ENCODE data around the gene MACC1. TPM values are rescaled to one million over a fixed set of nuclear protein-coding genes. Genes with fewer than 3 reads are reported as not detected.
"Not testable (repeated sequence)": the region's sequence is repeated elsewhere in the genome, so short reads cannot be mapped to it uniquely, and the experiment has no call there.

Gene MACC1
- total RNA-seq, 2 experiments from 2014 or later: 0.05 to 0.09 TPM

- POLR2A ChIA-PET: no interaction called here
- intact Hi-C loops (cut with DNase I, micrococcal nuclease): no loop called here
- CTCF ChIA-PET: interaction anchor here (0.6 kb wide), 1 partner anchor 28 kb away, joined by 3 read pairs; no protein-coding TSS in a partner anchor
These were observed 27.3 kb downstream of the MACC1 start for GRCh38 chr7:20189852-20190251.

GRCh38 chr7:20188567-20188966 is 28.6 kb downstream of the MACC1 start:
- H3K36me3 Mint-ChIP-seq (ENCODE audit: low read depth): no peaks in the 10 kb centered on the region
- H3K4me3 Mint-ChIP-seq: no peak overlapping the region
- H3K4me1 Mint-ChIP-seq: no peaks in the 10 kb centered on the region
- ChIA-PET POLR2A (no interaction called here), CTCF (interaction anchor here (0.7 kb wide), 1 partner anchor 639 kb away, joined by 3 read pairs; no protein-coding TSS in a partner anchor)
- intact Hi-C loops (cut with DNase I, micrococcal nuclease): no loop called here
- DNase-seq (no peak), ATAC-seq (no peak)
- no peak overlapping the region for H3K27ac Mint-ChIP-seq
- H3K9me3 Mint-ChIP-seq (ENCODE audit: low read depth): peaks cover 4% of the 10 kb centered on the region
- no peaks in the 10 kb centered on the region for H3K27me3 Mint-ChIP-seq

More at GRCh38 chr7:20189852-20190251, 27.3 kb downstream of the MACC1 start:
- Mint-ChIP-seq H3K9me3 (ENCODE audit: low read depth) (peaks cover 4% of the 10 kb centered on the region), H3K4me3 (no peak overlapping the region), H3K27ac (no peak overlapping the region), H3K4me1 (no peaks in the 10 kb centered on the region), H3K36me3 (ENCODE audit: low read depth) (no peaks in the 10 kb centered on the region), H3K27me3 (no peaks in the 10 kb centered on the region)
- DNase-seq (no peak), ATAC-seq (no peak)

- POLR2A ChIA-PET; H3K9me3 Mint-ChIP-seq (ENCODE audit: low read depth); H3K4me3 Mint-ChIP-seq; H3K27me3 Mint-ChIP-seq; H3K4me1 Mint-ChIP-seq; H3K36me3 Mint-ChIP-seq (ENCODE audit: low read depth); DNase-seq; H3K27ac Mint-ChIP-seq; intact Hi-C loops (cut with DNase I, micrococcal nuclease); ATAC-seq: not testable (repeated sequence)
- CTCF ChIA-PET: interaction anchor here (0.7 kb wide), 1 partner anchor 639 kb away, joined by 3 read pairs; no protein-coding TSS in a partner anchor
These were observed 29.3 kb downstream of the MACC1 start for GRCh38 chr7:20187850-20188249.

GRCh38 chr7:20185988-20186387 is 31.2 kb downstream of the MACC1 start:
- Mint-ChIP-seq H3K27me3 (no peaks in the 10 kb centered on the region), H3K36me3 (ENCODE audit: low read depth) (no peaks in the 10 kb centered on the region), H3K27ac (no peak overlapping the region), H3K4me3 (no peak overlapping the region), H3K4me1 (no peaks in the 10 kb centered on the region), H3K9me3 (ENCODE audit: low read depth) (peaks cover 4% of the 10 kb centered on the region)
- ATAC-seq (no peak), DNase-seq (no peak)
- ChIA-PET POLR2A (no interaction called here), CTCF (no interaction called here)
- intact Hi-C loops (cut with DNase I, micrococcal nuclease): no loop called here

GRCh38 chr7:20183086-20183485 is 34.1 kb downstream of the MACC1 start:
- ChIA-PET POLR2A (interaction anchor here (0.7 kb wide), 1 partner anchor 323 kb away, joined by 3 read pairs; no protein-coding TSS in a partner anchor), CTCF (interaction anchor here (1.1 kb wide), 1 partner anchor 429 kb away, joined by 3 read pairs; no protein-coding TSS in a partner anchor)
- no peak overlapping the region for H3K27ac Mint-ChIP-seq

GRCh38 chr7:20176578-20177242 is 40.5 kb downstream of the MACC1 start:
- no peak overlapping the region for H3K4me3 Mint-ChIP-seq

More at GRCh38 chr7:20183086-20183485, 34.1 kb downstream of the MACC1 start:
- DNase-seq (no peak), ATAC-seq (no peak)
- H3K9me3 Mint-ChIP-seq (ENCODE audit: low read depth): peaks cover 2% of the 10 kb centered on the region
- no peaks in the 10 kb centered on the region for H3K36me3 Mint-ChIP-seq (ENCODE audit: low read depth)
- intact Hi-C loops (cut with DNase I, micrococcal nuclease): no loop called here
- no peaks in the 10 kb centered on the region for H3K27me3 Mint-ChIP-seq
- H3K4me1 Mint-ChIP-seq: no peaks in the 10 kb centered on the region
- no peak overlapping the region for H3K4me3 Mint-ChIP-seq

GRCh38 chr7:20173828-20174227 is 43.4 kb downstream of the MACC1 start:
- DNase-seq (no peak), ATAC-seq (no peak)
- ChIA-PET CTCF (no interaction called here), POLR2A (no interaction called here)
- Mint-ChIP-seq H3K27ac (no peak overlapping the region), H3K4me1 (no peaks in the 10 kb centered on the region), H3K9me3 (ENCODE audit: low read depth) (no peaks in the 10 kb centered on the region), H3K27me3 (no peaks in the 10 kb centered on the region), H3K36me3 (ENCODE audit: low read depth) (no peaks in the 10 kb centered on the region), H3K4me3 (no peak overlapping the region)
- intact Hi-C loops (cut with DNase I, micrococcal nuclease): loop anchor here (2.0 to 5.0 kb wide), 3 partner anchors 191 to 462 kb away; no protein-coding TSS in a partner anchor

More at GRCh38 chr7:20176578-20177242, 40.5 kb downstream of the MACC1 start:
- intact Hi-C loops (cut with DNase I, micrococcal nuclease): no loop called here
- POLR2A ChIA-PET: no interaction called here
- ATAC-seq (no peak), DNase-seq (no peak)
- CTCF ChIA-PET: no interaction called here
- Mint-ChIP-seq H3K9me3 (ENCODE audit: low read depth) (no peaks in the 10 kb centered on the region), H3K4me1 (no peaks in the 10 kb centered on the region), H3K36me3 (ENCODE audit: low read depth) (no peaks in the 10 kb centered on the region), H3K27me3 (no peaks in the 10 kb centered on the region), H3K27ac (no peak overlapping the region)

- ATAC-seq (no peak), DNase-seq (peak; percentile 52)
- Mint-ChIP-seq H3K36me3 (ENCODE audit: low read depth) (no peaks in the 10 kb centered on the region), H3K27ac (no peak overlapping the region), H3K4me3 (no peak overlapping the region), H3K4me1 (no peaks in the 10 kb centered on the region), H3K9me3 (ENCODE audit: low read depth) (no peaks in the 10 kb centered on the region), H3K27me3 (no peaks in the 10 kb centered on the region)
- POLR2A ChIA-PET: no interaction called here
- CTCF ChIA-PET: interaction anchor here (0.9 to 1.3 kb wide), 3 partner anchors 190 to 459 kb away, joined by 3 to 4 read pairs (median 4); no protein-coding TSS in a partner anchor
- intact Hi-C loops (cut with DNase I, micrococcal nuclease): loop anchor here (1.0 to 5.0 kb wide), 4 partner anchors 190 to 461 kb away; no protein-coding TSS in a partner anchor
These were observed 44.3 kb downstream of the MACC1 start for GRCh38 chr7:20172736-20173334.

GRCh38 chr7:20170633-20171032 is 46.6 kb downstream of the MACC1 start:
- DNase-seq: no peak
- POLR2A ChIA-PET: no interaction called here
- intact Hi-C loops (cut with DNase I, micrococcal nuclease): loop anchor here (5.0 kb wide), 2 partner anchors 418 to 458 kb away; no protein-coding TSS in a partner anchor
- Mint-ChIP-seq H3K27me3 (no peaks in the 10 kb centered on the region), H3K4me3 (no peak overlapping the region), H3K4me1 (no peaks in the 10 kb centered on the region), H3K27ac (no peak overlapping the region), H3K36me3 (ENCODE audit: low read depth) (no peaks in the 10 kb centered on the region), H3K9me3 (ENCODE audit: low read depth) (no peaks in the 10 kb centered on the region)
- CTCF ChIA-PET: no interaction called here
- no peak for ATAC-seq

GRCh38 chr7:20165146-20165510 is 52.1 kb downstream of the MACC1 start:
- ChIA-PET CTCF (no interaction called here), POLR2A (no interaction called here)
- Mint-ChIP-seq H3K36me3 (ENCODE audit: low read depth) (no peaks in the 10 kb centered on the region), H3K27ac (no peak overlapping the region), H3K4me3 (no peak overlapping the region), H3K27me3 (no peaks in the 10 kb centered on the region), H3K9me3 (ENCODE audit: low read depth) (no peaks in the 10 kb centered on the region), H3K4me1 (no peaks in the 10 kb centered on the region)
- intact Hi-C loops (cut with DNase I, micrococcal nuclease): loop anchor here in 1 of 2 experiments (10.0 kb wide), 1 partner anchor 180 kb away; no protein-coding TSS in a partner anchor
- ATAC-seq (no peak), DNase-seq (no peak)

- DNase-seq (no peak), ATAC-seq (no peak)
- POLR2A ChIA-PET: no interaction called here
- Mint-ChIP-seq H3K4me1 (no peaks in the 10 kb centered on the region), H3K36me3 (ENCODE audit: low read depth) (no peaks in the 10 kb centered on the region), H3K4me3 (no peak overlapping the region), H3K27me3 (no peaks in the 10 kb centered on the region), H3K27ac (no peak overlapping the region), H3K9me3 (ENCODE audit: low read depth) (no peaks in the 10 kb centered on the region)
- intact Hi-C loops (cut with DNase I, micrococcal nuclease): loop anchor here in 1 of 2 experiments (10.0 kb wide), 1 partner anchor 180 kb away; no protein-coding TSS in a partner anchor
- CTCF ChIA-PET: no interaction called here
These were observed 52.6 kb downstream of the MACC1 start for GRCh38 chr7:20164425-20165145.
